ENCODE results near the gene CAMK1D. TPM values are rescaled to one million over a fixed set of nuclear protein-coding genes. Genes with fewer than 3 reads are reported as not detected.

CAMK1D gene
- total RNA-seq, 1 donor from 2014 or later, result 2.3 TPM

- Histone ChIP-seq H3K4me3 (ENCODE audit: low read depth, low read length) (no peak overlapping the region), H3K36me3 (ENCODE audit: control insufficient read depth, insufficient read depth, low read length) (no peaks in the 10 kb centered on the region), H3K27me3 (ENCODE audit: control insufficient read depth, insufficient read depth, low read length) (no peaks in the 10 kb centered on the region)
- DNase-seq (ENCODE audit: low read depth), result no peak
- no peak for TF ChIP-seq CTCF (IDR thresholded peaks at IDR 0.05; ENCODE audit: insufficient read depth, low read length, poor library complexity, severe bottlenecking)
Measured at GRCh38 chr10:12583891-12584595, 234.7 kb downstream of the CAMK1D start.

GRCh38 chr10:12586741-12587140, 237.4 kb downstream of the CAMK1D start:
- no peaks in the 10 kb centered on the region for H3K36me3 ChIP-seq (ENCODE audit: control insufficient read depth, insufficient read depth, low read length)
- H3K27me3 ChIP-seq (ENCODE audit: control insufficient read depth, insufficient read depth, low read length), result no peaks in the 10 kb centered on the region
- no peak for DNase-seq (ENCODE audit: low read depth)
- TF ChIP-seq CTCF (IDR thresholded peaks at IDR 0.05; ENCODE audit: insufficient read depth, low read length, poor library complexity, severe bottlenecking), result no peak
- no peak overlapping the region for H3K4me3 ChIP-seq (ENCODE audit: low read depth, low read length)

- no peak for TF ChIP-seq CTCF (IDR thresholded peaks at IDR 0.05; ENCODE audit: insufficient read depth, low read length, poor library complexity, severe bottlenecking)
- Histone ChIP-seq H3K36me3 (ENCODE audit: control insufficient read depth, insufficient read depth, low read length) (no peaks in the 10 kb centered on the region), H3K4me3 (ENCODE audit: low read depth, low read length) (no peak overlapping the region), H3K27me3 (ENCODE audit: control insufficient read depth, insufficient read depth, low read length) (no peaks in the 10 kb centered on the region)
- DNase-seq (ENCODE audit: low read depth), result no peak
Measured at GRCh38 chr10:12587451-12587888, 238.1 kb downstream of the CAMK1D start.

- no peak for TF ChIP-seq CTCF (IDR thresholded peaks at IDR 0.05; ENCODE audit: insufficient read depth, low read length, poor library complexity, severe bottlenecking)
- Histone ChIP-seq H3K36me3 (ENCODE audit: control insufficient read depth, insufficient read depth, low read length) (no peaks in the 10 kb centered on the region), H3K27me3 (ENCODE audit: control insufficient read depth, insufficient read depth, low read length) (no peaks in the 10 kb centered on the region), H3K4me3 (ENCODE audit: low read depth, low read length) (no peak overlapping the region)
- DNase-seq (ENCODE audit: low read depth), result no peak
Measured at GRCh38 chr10:12588091-12588860, 238.9 kb downstream of the CAMK1D start.

- Histone ChIP-seq H3K27me3 (ENCODE audit: control insufficient read depth, insufficient read depth, low read length) (no peaks in the 10 kb centered on the region), H3K4me3 (ENCODE audit: low read depth, low read length) (no peak overlapping the region), H3K36me3 (ENCODE audit: control insufficient read depth, insufficient read depth, low read length) (no peaks in the 10 kb centered on the region)
- DNase-seq (ENCODE audit: low read depth), result no peak
- TF ChIP-seq CTCF (IDR thresholded peaks at IDR 0.05; ENCODE audit: insufficient read depth, low read length, poor library complexity, severe bottlenecking), result no peak
Measured at GRCh38 chr10:12589291-12589690, 239.9 kb downstream of the CAMK1D start.

Measured in kidney epithelial cell (primary cell).